ENCODE results near the gene AWAT1.
A peak's percentile ranks its signal among the peaks of the same experiment; 100 is the strongest.
"Not testable (repeated sequence)": the region's sequence is repeated elsewhere in the genome, so short reads cannot be mapped to it uniquely, and the experiment has no call there.

Gene AWAT1

DNA sequence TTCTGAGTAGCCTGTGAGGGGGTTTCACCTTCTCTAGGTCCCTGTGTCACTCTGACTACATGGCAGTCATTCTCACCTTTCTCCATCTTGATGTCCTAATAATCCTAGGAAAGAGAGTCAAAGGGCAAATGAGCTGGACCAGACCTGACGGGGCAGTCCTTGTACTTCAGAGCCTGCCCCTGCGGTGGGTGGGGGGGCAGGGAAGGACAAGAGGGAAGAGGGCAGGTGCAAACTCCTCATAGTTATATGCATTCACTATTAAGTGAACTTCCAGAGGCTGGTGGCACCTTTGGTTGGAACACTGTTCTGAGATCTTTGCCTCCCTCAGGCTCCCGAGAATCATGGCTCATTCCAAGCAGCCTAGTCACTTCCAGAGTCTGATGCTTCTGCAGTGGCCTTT is at the start of gene AWAT1:
TSS of gene AWAT1 (plus strand) at position 301 of the 400 bp plus-strand sequence. CDS start at position 342, 41 bp downstream.
- DNase-seq, result no peak

DNA sequence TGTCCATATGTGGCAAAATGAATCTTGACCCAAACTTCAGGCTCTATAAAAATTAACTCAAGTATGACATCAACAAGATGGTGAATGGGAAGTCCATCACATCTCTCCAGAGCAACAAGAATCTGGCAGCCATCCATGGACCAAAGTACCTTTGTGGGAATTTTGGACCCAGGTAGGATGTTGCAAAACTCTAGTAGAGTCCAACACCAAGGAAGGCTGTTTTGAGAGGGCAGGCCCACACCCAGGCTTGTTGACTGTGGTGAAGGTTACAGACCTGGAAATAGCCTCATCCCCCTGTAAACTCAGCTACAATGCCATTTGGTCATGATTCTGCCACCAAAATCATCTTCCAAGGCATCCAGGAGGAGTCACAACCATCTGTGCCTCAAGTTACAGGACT is 44.2 kb upstream of the AWAT1 start:
- no peak for DNase-seq

DNA sequence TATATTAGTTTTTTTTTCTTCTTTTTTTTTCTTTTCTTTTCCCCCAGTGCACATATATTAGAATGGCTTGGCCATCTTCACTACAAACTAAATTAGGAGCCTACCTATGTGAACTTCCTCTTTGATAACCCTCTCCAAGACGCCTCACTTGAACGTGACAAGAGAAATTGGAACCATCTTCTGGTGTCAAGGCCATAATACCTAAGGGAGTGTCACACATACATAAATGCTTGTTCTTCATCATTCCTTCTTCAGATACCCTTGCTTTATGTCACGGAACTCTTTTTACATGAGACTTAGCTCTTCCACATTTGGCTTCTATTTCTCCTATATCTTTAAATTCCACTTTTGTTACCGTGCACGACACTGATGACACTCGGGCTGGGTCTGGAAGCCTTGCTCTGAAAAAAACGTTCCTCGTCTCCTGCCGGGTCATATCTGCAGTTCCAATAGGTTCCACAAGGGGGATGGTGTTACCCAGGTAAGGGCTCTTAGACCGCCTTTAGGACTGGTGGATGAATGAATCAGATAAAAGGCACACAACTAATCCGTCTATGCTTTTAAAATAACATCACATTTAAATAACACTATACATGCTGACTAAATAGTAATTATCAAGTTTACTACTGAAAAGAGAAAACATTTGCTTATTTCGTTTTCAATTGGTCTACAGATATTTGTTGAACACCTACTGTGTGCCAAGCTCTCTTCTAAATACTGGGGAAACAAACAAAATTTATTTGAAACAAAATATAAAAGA is 37.3 kb upstream of the AWAT1 start:
- peak; percentile 30 for DNase-seq

DNA sequence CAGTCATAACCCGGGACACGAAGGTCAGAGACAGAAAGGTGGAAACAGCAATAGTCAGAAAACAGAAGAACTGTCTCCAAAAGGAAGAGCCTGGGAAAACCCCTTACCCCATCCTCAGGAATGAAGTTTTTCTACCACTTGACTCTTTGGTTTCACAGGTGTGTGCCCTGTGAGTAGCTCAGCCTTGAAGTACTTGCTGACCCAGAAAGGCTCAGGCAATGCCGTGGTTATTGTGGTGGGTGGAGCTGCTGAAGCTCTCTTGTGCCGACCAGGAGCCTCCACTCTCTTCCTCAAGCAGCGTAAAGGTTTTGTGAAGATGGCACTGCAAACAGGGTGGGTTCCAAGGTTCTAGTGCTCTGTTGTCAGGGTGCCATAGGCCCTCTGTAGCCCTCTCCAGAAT is 32.7 kb upstream of the AWAT1 start:
- no peak for DNase-seq

DNA sequence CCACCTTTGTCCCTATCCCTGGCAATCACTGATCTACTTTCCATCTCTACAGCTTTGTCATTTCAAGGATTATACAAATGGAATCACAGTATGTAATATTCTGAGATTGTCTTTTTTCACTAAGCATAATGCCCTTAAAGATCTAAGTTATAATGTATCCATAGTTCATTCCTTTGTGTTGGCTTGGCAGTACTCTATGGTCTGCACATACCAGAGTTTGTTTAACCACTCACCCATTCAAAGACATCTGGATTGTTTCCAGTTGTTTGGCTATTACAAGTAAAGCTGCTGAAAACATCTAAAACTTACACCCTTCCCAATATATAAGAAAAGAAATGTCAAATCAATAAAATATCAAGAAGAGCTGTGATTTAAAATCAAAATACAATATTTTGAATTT is 26.0 kb upstream of the AWAT1 start:
- no peak for DNase-seq

DNA sequence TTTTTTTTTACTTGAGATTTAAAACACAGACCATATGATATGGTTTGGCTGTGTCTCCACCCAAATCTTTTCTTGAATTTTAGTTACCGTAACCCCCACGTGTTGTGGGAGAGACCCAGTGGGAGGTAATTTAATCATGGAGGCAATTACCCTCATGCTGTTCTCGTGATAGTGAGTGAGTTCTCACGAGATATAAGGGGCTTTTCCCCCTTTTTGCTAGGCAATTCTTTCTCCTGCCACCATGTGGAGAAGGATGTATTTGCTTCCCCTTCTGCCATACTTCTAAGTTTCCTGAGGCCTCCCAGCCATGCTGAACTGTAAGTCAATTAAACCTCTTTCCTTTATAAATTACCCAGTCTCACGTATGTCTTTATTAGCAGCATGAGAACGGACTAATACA is 24.9 kb upstream of the AWAT1 start:
- DNase-seq, result not testable (repeated sequence)

DNA sequence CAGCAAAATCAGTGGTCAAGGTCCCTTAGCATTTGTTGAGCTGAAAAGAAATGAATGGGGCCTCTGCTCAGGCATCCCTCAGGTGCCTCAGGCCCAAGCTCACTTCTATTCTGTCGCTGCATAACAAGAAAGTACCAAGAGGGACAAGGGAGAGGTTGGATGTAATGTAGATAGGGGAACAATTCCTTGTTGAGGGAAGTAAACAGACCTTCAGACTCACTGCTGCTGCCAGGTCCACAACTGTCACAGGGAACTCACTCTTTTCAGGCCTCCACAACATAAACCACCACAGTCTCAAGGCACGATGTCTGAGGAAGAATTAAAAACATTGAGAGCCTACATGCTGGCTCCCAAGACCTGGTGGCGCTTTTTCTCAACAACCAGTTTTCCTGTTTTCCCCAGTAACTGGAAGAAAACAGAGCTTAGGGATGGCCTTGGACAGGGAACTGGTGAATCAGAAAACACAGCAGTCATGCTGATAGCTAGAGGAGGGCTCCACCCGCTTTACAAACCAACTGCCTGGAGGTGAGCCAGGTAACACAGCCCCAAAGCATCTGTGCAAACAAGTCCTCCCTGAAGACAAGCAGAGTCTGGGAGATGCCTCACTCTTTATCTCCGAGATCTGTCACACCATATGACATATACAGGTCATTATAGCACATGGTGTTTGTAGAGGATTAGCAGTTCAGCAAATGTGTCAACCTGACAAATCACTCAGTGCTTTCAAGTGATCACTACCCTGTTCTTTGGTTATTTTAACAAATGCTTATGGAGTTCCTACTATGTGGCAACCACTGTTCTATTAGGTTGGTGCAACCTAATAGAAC is 14.3 kb upstream of the AWAT1 start:
- DNase-seq, result no peak

DNA sequence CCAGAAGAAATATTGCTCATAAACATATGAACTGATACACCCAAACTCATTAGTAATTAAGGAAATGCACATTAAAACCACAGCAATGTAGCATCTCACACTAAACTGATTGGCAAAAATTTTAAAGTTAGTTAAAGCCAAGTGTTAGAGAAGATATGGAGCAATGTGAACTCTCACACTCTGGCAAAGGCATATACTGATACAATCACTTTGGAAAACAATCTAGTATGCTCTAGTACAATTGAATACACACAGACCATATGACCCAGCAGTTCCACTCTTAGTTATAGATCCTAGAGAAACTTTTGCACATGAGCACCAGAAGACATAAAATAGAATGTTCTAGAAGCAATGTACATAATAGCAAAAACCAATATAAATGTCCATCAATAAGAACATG is 8.4 kb upstream of the AWAT1 start:
- no peak for DNase-seq

DNA sequence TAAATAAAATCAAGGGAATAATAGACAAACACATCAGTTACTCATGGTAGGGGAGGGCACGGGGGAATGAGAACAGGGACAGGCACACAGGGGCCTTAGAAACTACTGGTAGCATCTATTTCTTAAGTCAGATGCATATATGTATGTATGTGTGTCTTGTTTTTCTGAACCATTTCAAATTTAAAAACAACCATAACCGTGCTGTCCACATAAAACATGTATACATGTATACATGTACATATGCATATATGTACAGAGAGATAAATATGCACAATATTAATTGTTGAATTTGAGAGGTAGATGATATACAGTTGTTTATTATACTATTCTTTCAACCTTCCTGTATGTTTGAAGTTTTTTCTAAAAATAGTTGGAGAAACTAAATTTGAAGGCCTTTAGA is 7.8 kb upstream of the AWAT1 start:
- DNase-seq, result no peak

DNA sequence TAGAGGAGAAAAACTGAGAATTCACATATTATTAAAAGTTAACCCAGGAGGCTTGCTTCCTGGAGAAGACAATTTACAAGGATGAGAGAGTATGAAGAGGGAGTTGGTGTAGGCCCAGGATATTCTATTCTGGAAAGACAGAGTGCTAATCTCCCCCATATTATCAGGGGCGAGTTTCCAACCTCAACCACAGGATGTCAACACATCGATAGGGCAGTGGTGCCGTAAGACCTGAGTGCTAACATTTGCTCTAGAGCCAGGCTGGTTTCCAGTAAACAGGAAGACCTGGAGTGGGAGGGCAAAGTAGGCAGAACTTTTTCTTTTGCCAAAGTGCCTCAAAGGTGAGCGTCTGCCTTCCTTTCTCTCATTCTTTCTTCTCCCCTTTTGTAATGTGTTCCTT is 2.8 kb upstream of the AWAT1 start:
- DNase-seq, result no peak

DNA sequence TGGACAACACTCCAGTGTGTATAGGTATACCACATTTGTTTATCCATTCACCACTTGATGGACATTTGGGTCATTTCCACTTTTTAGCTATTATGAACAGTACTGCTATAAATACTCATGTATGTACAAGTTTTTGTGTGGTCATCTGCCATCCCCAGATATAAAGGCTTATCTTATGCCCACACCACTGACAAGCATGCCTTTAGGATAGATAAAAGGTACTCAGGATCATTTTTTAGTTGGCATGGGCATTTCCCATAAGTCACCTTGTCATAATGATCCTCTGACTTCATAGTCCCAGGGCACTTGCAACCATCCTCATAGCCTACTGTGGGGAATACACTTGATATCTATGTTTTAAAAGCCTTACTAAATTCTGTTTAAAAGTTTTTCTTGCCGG is 6.3 kb downstream of the AWAT1 start:
- DNase-seq, result no peak

DNA sequence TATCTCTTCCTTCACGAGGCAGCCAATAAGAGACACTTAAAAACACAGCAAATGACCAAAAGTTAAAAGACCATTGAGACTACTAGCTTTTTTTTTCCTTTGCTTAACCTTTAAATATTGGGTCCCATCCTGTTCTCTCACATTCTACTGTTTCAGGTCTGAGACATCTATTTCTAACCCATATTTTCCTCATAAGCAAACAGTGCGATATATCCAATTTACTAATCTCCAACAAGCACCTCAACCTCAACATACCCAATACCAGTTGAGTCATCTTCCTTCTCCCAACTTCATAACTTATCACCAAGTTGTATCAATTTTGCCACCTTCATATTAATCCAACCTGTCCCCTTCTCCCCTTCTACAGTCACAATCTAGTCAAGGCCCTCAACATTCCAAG is 7.0 kb downstream of the AWAT1 start:
- DNase-seq, result no peak

DNA sequence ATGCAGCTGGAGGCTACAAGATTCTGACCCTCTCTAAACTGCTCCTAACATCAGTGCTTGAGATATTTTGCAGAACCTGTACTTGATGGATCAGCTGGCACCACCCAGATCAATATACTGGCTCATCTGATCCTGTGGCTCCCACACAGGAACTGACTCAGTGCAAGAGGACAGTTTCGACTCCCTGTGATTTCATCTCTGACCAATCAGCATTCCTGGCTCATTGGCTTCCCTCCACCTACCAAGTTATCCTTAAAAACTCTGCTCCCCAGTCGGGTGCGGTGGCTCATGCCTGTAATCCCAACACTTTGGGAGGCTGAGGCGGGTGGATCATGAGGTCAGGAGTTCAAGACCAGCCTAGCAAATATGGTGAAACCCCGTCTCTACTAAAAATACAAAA is 9.1 kb downstream of the AWAT1 start:
- DNase-seq, result not testable (repeated sequence)

DNA sequence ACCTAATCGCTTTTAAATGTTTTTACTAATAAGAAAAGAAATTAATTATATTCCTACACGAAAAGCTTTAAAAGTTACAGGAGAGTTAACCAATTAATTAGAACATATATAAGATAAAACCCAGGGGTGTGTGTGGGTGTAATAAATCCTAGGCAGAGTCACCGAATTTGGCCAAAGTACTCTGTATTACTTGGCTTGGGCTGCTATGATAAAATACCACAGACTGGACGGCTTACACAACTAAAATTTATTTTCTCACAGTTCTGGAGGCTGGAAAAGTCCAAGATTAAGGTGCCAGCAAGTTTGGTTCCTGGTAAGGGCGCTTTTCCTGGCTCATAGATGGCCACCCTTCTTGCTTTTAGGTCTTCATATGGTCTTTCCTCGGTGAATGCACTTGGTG is 10.4 kb downstream of the AWAT1 start:
- DNase-seq, result no peak

DNA sequence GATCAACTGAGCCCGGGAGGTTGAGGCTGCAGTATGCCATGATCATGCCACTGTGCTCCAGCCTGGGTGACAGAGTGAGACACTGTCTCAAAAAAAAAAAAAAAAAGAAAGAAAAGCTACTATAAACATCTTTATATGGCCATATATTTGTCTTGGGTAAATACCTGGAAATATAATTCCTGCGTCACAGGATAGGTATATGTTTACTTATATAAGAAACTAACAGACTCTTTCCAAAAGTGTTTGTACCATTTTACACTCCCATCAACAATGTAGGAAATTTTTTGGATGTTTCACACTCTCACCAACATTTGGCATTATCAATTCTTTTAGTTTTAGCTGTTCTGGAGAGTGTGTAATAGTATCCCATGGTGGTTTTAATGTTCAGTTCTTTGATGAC is 12.8 kb downstream of the AWAT1 start:
- DNase-seq, result no peak

DNA sequence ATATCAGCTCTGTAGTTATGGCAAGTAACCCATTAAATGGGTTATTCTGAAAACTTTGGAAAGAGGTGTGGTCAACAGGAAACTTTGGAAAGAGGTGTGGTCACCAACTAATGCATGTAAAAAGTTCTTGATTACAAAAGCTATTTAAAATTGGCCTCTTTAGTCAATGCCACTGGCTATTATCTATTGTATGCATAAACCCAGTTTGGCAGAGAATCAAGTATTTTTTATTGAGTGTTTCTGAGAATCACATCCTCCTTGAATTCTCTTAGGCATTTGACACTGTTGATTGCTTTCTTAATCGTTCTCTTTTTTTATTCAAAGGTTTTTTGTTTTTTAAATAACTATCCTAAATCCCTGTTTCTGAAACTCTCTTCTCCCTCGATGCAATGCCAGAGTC is 18.0 kb downstream of the AWAT1 start:
- no peak for DNase-seq

DNA sequence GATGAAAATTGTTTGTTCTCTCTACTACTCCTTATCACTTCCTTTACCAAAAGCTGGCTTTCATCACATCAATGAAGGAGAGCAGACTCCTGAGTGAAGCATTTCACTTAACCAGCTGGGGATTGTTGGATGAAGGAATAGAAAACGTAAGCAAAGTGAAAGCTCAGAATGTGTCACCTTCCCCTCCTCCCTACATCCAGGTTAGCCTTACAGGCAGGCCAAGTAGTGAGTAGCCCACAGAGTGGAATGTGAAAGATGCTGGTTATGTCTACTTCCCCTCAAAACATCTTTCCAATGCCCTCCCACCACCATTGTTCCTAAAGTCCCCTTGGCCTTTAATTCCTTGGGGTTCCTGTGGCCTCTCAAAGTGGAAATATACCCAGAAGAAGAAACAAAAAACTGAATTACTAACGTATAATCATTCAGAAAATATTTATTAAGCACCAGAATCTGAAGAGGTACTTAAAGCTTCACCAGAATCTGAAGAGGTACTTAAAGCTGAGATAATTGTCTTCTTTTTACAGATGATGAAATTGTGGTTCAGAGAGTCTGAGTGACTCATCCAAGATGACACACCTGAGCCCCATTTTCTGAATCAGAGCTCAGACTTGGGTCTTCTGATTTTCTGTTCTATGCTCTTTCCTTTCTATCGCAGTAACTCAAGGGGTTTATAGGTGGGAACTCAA is 19.1 kb downstream of the AWAT1 start:
- no peak for DNase-seq

DNA sequence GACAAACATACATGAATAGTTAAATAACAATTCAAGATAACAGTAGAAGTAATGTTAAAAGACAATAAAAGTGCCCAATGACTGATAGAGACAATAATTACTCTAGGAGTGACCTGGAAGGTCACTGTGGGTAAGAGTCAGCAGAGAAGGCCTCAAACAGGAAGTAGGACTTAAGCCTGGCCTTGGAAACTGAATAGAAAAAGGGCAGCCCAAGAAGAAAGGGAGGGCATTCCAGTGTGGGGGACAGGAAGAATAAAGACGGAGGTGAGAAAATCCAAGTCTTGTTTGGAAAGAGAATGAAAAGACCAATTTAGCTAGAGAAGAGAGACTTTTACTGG is 19.6 kb downstream of the AWAT1 start:
- no peak for DNase-seq

DNA sequence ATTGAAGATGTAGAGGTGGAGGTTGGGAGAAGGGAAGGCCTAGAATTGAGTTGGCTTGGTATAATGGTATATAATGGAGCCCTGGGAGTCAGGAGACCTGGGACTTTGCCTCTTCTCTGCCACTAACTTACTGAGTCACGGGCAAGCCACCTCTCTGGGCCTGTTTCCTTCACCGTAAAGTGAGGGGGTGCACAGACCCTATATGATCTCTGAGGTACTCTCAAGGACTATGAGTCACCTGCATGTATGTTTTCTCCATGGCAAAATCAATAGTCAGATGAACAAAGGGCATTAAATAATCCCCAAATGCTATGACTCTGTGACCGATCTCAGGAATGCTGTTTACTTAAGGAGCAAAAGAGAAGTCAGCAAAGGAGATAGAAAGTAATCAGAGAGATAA is 20.5 kb downstream of the AWAT1 start:
- DNase-seq, result no peak

DNA sequence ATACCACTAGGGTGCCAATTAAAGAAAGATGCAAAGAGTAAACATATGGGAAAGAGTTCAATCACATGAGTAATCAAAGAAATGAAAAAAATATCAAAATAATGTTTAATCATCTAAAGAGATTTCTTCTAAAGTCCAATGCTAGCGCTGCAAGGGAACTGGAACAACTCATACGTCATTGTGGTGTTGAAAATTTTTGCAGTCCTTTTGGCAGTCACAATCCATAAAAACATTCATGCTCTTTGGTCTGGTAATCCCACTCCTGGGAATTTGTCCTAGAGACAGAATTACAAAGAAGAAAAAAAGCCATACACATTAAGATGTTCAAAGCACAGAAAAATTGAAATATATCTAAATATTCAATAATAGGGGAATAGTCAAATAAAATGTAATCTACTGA is 21.0 kb downstream of the AWAT1 start:
- DNase-seq, result no peak

DNA sequence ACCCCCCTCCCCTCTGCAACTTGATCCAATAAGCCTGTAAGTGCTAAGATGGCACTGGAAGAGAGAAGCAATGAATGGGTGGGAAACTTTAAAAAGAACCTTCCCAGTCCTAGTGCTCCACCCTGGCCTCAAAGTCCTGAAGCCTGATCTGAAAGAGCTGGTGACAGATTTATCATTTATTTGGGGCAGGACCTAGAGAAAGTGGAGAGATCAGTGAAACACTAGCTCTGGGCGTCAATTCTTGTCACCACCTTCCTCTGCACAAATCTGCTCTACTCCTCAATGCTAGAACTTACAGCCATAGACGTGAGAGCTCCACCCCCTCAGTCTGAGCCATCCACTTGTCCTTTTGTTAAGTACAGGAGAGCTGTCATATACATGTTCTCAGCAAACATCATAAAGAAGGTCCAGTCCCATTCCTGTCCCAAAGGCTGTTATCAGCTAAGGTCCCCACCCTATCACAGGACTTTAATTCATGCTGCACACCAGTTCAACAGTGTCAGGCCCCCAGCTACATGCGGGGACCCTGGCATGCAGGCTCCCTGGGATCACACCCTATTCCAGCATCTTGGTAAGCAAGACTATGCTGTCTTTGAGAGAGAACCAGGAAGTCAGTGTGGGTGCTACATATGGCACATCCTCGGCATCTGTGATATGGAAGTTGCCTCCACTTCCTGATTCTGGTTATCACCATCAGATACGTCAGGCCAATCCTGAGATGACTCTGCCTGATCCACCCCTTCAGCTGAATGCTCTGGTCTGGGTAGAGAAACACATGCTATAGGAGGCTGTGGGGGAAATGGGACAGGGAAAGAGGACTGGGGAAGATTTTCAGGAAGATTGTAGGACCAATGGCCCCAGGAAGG is 23.2 kb downstream of the AWAT1 start:
- DNase-seq, result no peak

DNA sequence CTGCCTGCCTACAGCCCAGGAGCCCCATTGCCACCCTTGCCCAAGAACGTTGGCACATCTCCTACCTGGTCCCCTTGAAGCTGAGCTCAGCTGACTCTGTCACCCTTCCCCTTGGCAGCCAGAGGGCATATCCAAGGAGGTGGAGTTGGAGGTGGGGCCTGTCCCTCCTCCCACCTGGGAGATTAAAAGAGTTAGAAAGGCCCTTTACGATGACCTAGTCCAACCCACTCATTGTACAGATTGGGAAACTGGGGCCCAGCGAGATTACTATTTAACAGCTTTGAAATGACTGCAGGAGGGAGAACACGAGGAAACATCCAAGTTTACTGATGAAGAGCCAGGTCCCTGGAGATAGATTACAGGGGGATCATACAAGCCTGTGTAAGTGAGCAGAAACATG is 25.6 kb downstream of the AWAT1 start, which contains the start of gene P2RY4:
TSS of gene P2RY4 (minus strand) at position 101 of the 400 bp plus-strand sequence. CDS start 580 bp downstream, outside the sequence.
- DNase-seq, result no peak
